Ovary (tissue), 3 donors: ENCODE measurements around the gene PARD3.

ENCODE experiments used
- EP300 ChIP-seq: sonication (generic); formaldehyde crosslinking; IDR thresholded peaks from one replicate; pipeline ENCODE4 v1.6.1; 2017; ENCODE audit warnings: antibody characterized with exemption
- POLR2A ChIP-seq: fragments of 450-650 bp; IDR thresholded peaks from one replicate; pipeline ENCODE4 v1.6.1; 2017; ENCODE audit warnings: antibody characterized with exemption, mild to moderate bottlenecking, moderate library complexity
- TF ChIP-seq, protein P1 (sequence below), 3 donors: fragments of 450-650 bp in 2 of 3; fragments of 200-600 bp in 1 of 3; IDR thresholded peaks; one replicate each; pipeline versions ENCODE4 v1.5.1 to v1.8.0; 2016 to 2022; ENCODE audit warnings: antibody characterized with exemption in 3 of 3, mild to moderate bottlenecking in 1 of 3
- donor health status: DM: no; HTN: no; CAD: no.

DNA sequence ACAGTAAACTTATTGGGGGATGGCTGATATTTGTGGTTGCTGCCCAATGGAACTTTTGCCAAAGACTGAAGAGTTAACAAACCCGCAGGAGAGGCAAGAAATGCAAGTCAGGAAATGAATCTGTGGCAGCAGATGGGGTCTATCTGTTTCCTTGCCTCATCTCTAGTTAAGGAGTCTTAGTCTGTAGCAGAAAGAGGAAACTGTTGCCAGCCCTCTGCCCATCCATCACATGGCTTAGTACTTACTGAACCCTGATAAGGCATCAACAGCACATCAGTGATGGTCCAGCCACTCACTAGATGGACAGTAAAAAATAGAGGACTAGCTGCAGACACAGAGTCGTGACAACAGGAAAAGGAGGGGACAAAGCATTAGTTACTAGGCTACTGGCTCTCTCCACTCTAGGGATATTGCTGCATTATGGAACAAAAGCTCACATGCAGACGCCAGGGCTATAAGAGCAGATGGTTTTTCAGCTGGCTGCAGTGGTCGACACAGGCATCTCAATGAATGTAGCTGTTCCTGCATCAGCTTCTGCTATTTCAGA is 614.7 kb downstream of the PARD3 start:
- TF ChIP-seq, protein P1, sequence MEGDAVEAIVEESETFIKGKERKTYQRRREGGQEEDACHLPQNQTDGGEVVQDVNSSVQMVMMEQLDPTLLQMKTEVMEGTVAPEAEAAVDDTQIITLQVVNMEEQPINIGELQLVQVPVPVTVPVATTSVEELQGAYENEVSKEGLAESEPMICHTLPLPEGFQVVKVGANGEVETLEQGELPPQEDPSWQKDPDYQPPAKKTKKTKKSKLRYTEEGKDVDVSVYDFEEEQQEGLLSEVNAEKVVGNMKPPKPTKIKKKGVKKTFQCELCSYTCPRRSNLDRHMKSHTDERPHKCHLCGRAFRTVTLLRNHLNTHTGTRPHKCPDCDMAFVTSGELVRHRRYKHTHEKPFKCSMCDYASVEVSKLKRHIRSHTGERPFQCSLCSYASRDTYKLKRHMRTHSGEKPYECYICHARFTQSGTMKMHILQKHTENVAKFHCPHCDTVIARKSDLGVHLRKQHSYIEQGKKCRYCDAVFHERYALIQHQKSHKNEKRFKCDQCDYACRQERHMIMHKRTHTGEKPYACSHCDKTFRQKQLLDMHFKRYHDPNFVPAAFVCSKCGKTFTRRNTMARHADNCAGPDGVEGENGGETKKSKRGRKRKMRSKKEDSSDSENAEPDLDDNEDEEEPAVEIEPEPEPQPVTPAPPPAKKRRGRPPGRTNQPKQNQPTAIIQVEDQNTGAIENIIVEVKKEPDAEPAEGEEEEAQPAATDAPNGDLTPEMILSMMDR (IDR thresholded peaks at IDR 0.05): no peak
- TF ChIP-seq POLR2A (no peak), EP300 (no peak)
